Mesenchymal stem cell (in vitro differentiated cells and primary cell): ENCODE results near the gene NEK5.
"Not testable (repeated sequence)": the region's sequence is repeated elsewhere in the genome, so short reads cannot be mapped to it uniquely, and the experiment has no call there.

Source experiments
- DNase-seq: peaks from one replicate; pipeline ENCODE4 v3.0.0-alpha.2; 2013
- H2AFZ ChIP-seq: one replicate; pipeline ENCODE4 v1.6.1; 2013; ENCODE audit warnings: low read depth, mild to moderate bottlenecking, control low read depth, inconsistent platforms, low read length, moderate library complexity
- H2AK5ac ChIP-seq: 2 replicates; pipeline ENCODE4 v1.6.1; 2013; ENCODE audit warnings: low read length, moderate library complexity, mild to moderate bottlenecking, inconsistent platforms; ENCODE audit not compliant: severe bottlenecking
- H2BK120ac ChIP-seq: one replicate; pipeline ENCODE4 v1.6.1; 2013; ENCODE audit warnings: low read depth, mild to moderate bottlenecking, inconsistent platforms, low read length, moderate library complexity
- H2BK12ac ChIP-seq, 2 experiments: one replicate each; pipeline ENCODE4 v1.6.1; 2013; ENCODE audit warnings: inconsistent platforms in 2 of 2, low read length in 2 of 2, mild to moderate bottlenecking in 2 of 2, moderate library complexity in 2 of 2, control low read depth in 1 of 2
- H2BK15ac ChIP-seq: one replicate; pipeline ENCODE4 v1.6.1; 2013; ENCODE audit warnings: mild to moderate bottlenecking, low read depth, inconsistent platforms; ENCODE audit not compliant: poor library complexity, severe bottlenecking
- H2BK5ac ChIP-seq: 2 replicates; pipeline ENCODE4 v1.6.1; 2013; ENCODE audit warnings: low read depth, mild to moderate bottlenecking, low read length, control low read depth, inconsistent platforms; ENCODE audit not compliant: poor library complexity, severe bottlenecking
- H3K14ac ChIP-seq, 2 experiments: one replicate each; pipeline ENCODE4 v1.6.1; 2013; ENCODE audit warnings: inconsistent platforms in 2 of 2, low read length in 2 of 2, control low read depth in 1 of 2, mild to moderate bottlenecking in 1 of 2, moderate library complexity in 1 of 2
- H3K18ac ChIP-seq, 2 experiments: one replicate each; pipeline ENCODE4 v1.6.1; 2013; ENCODE audit warnings: inconsistent platforms in 2 of 2, low read length in 2 of 2, control low read depth in 1 of 2, low read depth in 1 of 2, mild to moderate bottlenecking in 1 of 2
- H3K23ac ChIP-seq, 2 experiments: one replicate each; pipeline ENCODE4 v1.6.1; 2013; ENCODE audit warnings: inconsistent platforms in 2 of 2, low read length in 2 of 2, mild to moderate bottlenecking in 2 of 2, moderate library complexity in 2 of 2, control low read depth in 1 of 2
- H3K27ac ChIP-seq: 2 replicates; pipeline ENCODE4 v1.5.1; 2013; ENCODE audit warnings: mild to moderate bottlenecking, moderate library complexity, low read length, control low read depth, inconsistent platforms; ENCODE audit not compliant: poor library complexity, severe bottlenecking
- H3K27me3 ChIP-seq, 2 experiments: 2 replicates each; pipeline versions ENCODE4 v1.6.1 to v1.7.0; 2013; ENCODE audit warnings: low read length in 2 of 2, mild to moderate bottlenecking in 2 of 2, moderate library complexity in 2 of 2, control low read depth in 1 of 2, inconsistent platforms in 1 of 2; ENCODE audit not compliant: control insufficient read depth in 1 of 2, insufficient read depth in 1 of 2
- H3K36me3 ChIP-seq, 2 experiments: 2 replicates each; pipeline versions ENCODE4 v1.6.1 to v1.7.0; 2013; ENCODE audit warnings: low read length in 2 of 2, control low read depth in 1 of 2, inconsistent platforms in 1 of 2, low read depth in 1 of 2, mild to moderate bottlenecking in 1 of 2; ENCODE audit not compliant: insufficient read depth in 2 of 2, control insufficient read depth in 1 of 2
- H3K4ac ChIP-seq, 2 experiments: one replicate each; pipeline ENCODE4 v1.6.1; 2013; ENCODE audit warnings: inconsistent platforms in 2 of 2, low read length in 2 of 2, mild to moderate bottlenecking in 2 of 2, moderate library complexity in 2 of 2, control low read depth in 1 of 2, low read depth in 1 of 2
- H3K4me1 ChIP-seq: 2 replicates; pipeline ENCODE4 v1.6.1; 2013; ENCODE audit warnings: low read depth, low read length, control low read depth; ENCODE audit not compliant: control insufficient read depth, insufficient read depth
- H3K4me2 ChIP-seq: 2 replicates; pipeline ENCODE4 v1.6.1; 2013; ENCODE audit warnings: low read length, mild to moderate bottlenecking, inconsistent platforms; ENCODE audit not compliant: poor library complexity, severe bottlenecking
- H3K4me3 ChIP-seq, 2 experiments: 2 replicates each; pipeline versions ENCODE4 v1.5.1 to v1.7.0; 2013; ENCODE audit warnings: low read length in 2 of 2, mild to moderate bottlenecking in 2 of 2, control low read depth in 1 of 2, low read depth in 1 of 2; ENCODE audit not compliant: insufficient read depth in 1 of 2
- H3K79me1 ChIP-seq: replicated peaks from 2 replicates; pipeline ENCODE4 v1.6.1; 2013; ENCODE audit warnings: mild to moderate bottlenecking, control low read depth, low read length, inconsistent platforms; ENCODE audit not compliant: poor library complexity, severe bottlenecking
- H3K9ac ChIP-seq: 2 replicates; pipeline ENCODE4 v1.7.0; 2013; ENCODE audit warnings: mild to moderate bottlenecking, low read length, moderate library complexity
- H3K9me3 ChIP-seq: 2 replicates; pipeline ENCODE4 v1.7.0; 2013; ENCODE audit warnings: mild to moderate bottlenecking, low read length; ENCODE audit not compliant: control insufficient read depth
- H4K8ac ChIP-seq: one replicate; pipeline ENCODE4 v1.6.1; 2013; ENCODE audit warnings: inconsistent platforms, mild to moderate bottlenecking, low read length, moderate library complexity
- H4K91ac ChIP-seq: one replicate; pipeline ENCODE4 v1.6.1; 2013; ENCODE audit warnings: mild to moderate bottlenecking, low read length, inconsistent platforms
- WGBS: methylation state at CpG from one replicate; pipeline ENCODE4 v1.1.7; 2013; ENCODE audit warnings: mixed read lengths; 5-methylcytosine and 5-hydroxymethylcytosine counted together

Gene NEK5

DNA sequence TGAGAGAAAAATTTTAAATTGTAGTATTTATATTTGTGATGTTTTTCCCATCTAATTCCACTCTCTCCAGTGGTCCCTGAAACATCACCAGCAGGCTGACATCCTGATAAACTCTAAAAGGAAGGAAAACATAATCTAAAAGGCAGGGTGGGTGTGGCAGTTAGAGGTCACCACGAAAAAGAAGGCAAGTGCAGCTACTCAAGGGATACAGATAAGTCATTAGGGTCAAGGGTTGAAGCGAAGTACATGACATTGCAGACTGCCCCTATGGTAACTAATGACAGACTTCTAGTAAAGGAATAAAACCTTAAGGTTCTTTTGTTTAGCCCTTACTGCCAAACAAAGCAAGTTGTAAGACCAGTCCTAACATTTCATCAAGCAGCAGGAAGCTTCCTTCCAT is 36.5 kb upstream of the NEK5 start:
- no peak overlapping the region for H2AK5ac ChIP-seq
- no peak for DNase-seq
- no peak overlapping the region for H3K23ac ChIP-seq
- H4K91ac ChIP-seq: no peak overlapping the region
- peaks cover 6% of the 10 kb centered on the region for H3K4me1 ChIP-seq
- H2BK12ac ChIP-seq: no peak overlapping the region
- 85% methylated on average over 1 of the region's 2 CpGs for WGBS
- H3K14ac ChIP-seq: no peak overlapping the region
- H2BK120ac ChIP-seq: no peak overlapping the region
- no peaks in the 10 kb centered on the region for H3K27me3 ChIP-seq
- no peak overlapping the region for H3K18ac ChIP-seq
- H3K9me3 ChIP-seq: no peaks in the 10 kb centered on the region
- no peak overlapping the region for H2AFZ ChIP-seq
- no peak overlapping the region for H4K8ac ChIP-seq
- no peak overlapping the region for H3K4me3 ChIP-seq
- H3K36me3 ChIP-seq: peaks cover 16 to 38% of the 10 kb centered on the region in 2 experiments
- H3K79me1 ChIP-seq: no peaks in the 10 kb centered on the region
- H3K27ac ChIP-seq: no peak overlapping the region
- no peak overlapping the region for H3K4me2 ChIP-seq
- no peak overlapping the region for H2BK15ac ChIP-seq
- H3K4ac ChIP-seq: no peak overlapping the region
- H2BK5ac ChIP-seq: no peak overlapping the region
- H3K9ac ChIP-seq: no peak overlapping the region

GRCh38 chr13:52164989-52165388 is 36.1 kb upstream of the NEK5 start:
- Histone ChIP-seq H3K9me3 (no peaks in the 10 kb centered on the region), H3K79me1 (no peaks in the 10 kb centered on the region), H3K27ac (no peak overlapping the region), H3K4me1 (peaks cover 8% of the 10 kb centered on the region), H2BK5ac (no peak overlapping the region), H3K23ac (no peak overlapping the region), H3K18ac (no peak overlapping the region), H2AFZ (no peak overlapping the region), H2BK120ac (no peak overlapping the region), H2AK5ac (no peak overlapping the region), H3K36me3 (peaks cover 14 to 36% of the 10 kb centered on the region in 2 experiments), H3K4ac (no peak overlapping the region), H2BK15ac (no peak overlapping the region), H4K8ac (no peak overlapping the region), H3K4me2 (no peak overlapping the region), H3K9ac (no peak overlapping the region), H3K14ac (no peak overlapping the region), H3K4me3 (no peak overlapping the region), H3K27me3 (no peaks in the 10 kb centered on the region), H2BK12ac (no peak overlapping the region), H4K91ac (no peak overlapping the region)
- DNase-seq: no peak

DNA sequence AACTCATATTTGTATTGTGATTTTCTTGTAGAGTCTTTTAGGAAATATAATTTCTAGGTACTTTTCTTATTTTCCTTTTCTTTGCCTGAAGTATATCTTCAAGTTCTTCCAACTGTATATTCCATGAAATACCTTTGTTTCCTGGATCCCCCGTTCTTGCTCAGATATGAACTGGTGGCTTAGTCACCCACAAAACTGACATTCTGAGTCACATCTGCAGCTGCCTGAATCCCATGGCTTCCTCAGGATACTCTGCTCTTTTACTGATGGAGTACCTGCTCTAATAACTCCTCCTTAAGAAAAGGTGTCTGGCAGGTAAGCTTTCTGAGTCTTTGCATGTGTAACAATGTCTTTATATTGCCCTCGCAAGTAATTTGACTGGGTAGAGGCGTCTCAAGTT is 35.0 kb upstream of the NEK5 start:
- H2BK15ac ChIP-seq, H4K91ac ChIP-seq, H3K79me1 ChIP-seq, H3K4me3 ChIP-seq, H3K9me3 ChIP-seq, H3K27ac ChIP-seq, H3K4me2 ChIP-seq, H2AK5ac ChIP-seq, H3K23ac ChIP-seq, H3K27me3 ChIP-seq, H2BK12ac ChIP-seq, H3K14ac ChIP-seq, H3K4me1 ChIP-seq, H4K8ac ChIP-seq, H2BK120ac ChIP-seq, DNase-seq, H2BK5ac ChIP-seq, H3K18ac ChIP-seq, H2AFZ ChIP-seq, H3K9ac ChIP-seq, H3K4ac ChIP-seq: not testable (repeated sequence)
- WGBS: 10% methylated on average over 1 of the region's 3 CpGs
- H3K36me3 ChIP-seq: peaks cover 12 to 25% of the 10 kb centered on the region in 2 experiments

- Histone ChIP-seq H2BK12ac (no peak overlapping the region), H3K4me1 (peaks cover 9% of the 10 kb centered on the region), H3K36me3 (peaks cover 7 to 16% of the 10 kb centered on the region in 2 experiments), H4K91ac (no peak overlapping the region), H4K8ac (no peak overlapping the region), H2BK120ac (no peak overlapping the region), H3K4me3 (no peak overlapping the region), H3K23ac (no peak overlapping the region), H3K4ac (no peak overlapping the region), H3K9me3 (no peaks in the 10 kb centered on the region), H2BK15ac (no peak overlapping the region), H3K14ac (no peak overlapping the region), H2BK5ac (no peak overlapping the region), H3K4me2 (no peak overlapping the region), H3K18ac (no peak overlapping the region), H2AK5ac (no peak overlapping the region), H3K79me1 (no peaks in the 10 kb centered on the region), H3K9ac (no peak overlapping the region), H3K27ac (peak overlapping the region; percentile 59), H2AFZ (no peak overlapping the region), H3K27me3 (no peaks in the 10 kb centered on the region)
- WGBS: 96% methylated on average over 2 of the region's 5 CpGs
- peak; percentile 53 for DNase-seq
Measured at GRCh38 chr13:52162279-52163101, 33.6 kb upstream of the NEK5 start.
